GM12878 (cell line): ENCODE measurements around the gene SLF2. TPM values are rescaled to one million over a fixed set of nuclear protein-coding genes. Genes with fewer than 3 reads are reported as not detected.

Experiments
- ATAC-seq: fragments of 200-7000 bp; cut with Tn5 transposase; 3 replicates; pipeline ENCODE4 v1.9.1; 2020; ENCODE audit warnings: mild to moderate bottlenecking, moderate library complexity
- BruUV-seq: library from RNA; stranded (reverse); fragments of 400-500 nt; replicated peaks from 2 replicates; lab custom pipeline; 2021; lab: Mats Ljungman, UMichigan
- CTCF ChIA-PET: fragments of 300-600 bp; sonication (Branson Sonifier 250); formaldehyde crosslinking; extraction: SDS; loops from one replicate; lab custom pipeline; 2021; ENCODE audit warnings: inconsistent platforms; lab: Yijun Ruan, JAX
- POLR2A ChIA-PET: fragments of 350-600 bp; formaldehyde crosslinking; extraction: SDS; loops from one replicate; lab custom pipeline; 2021; ENCODE audit warnings: inconsistent platforms; lab: Charles Lee
- RAD21 ChIA-PET: fragments of 300-600 bp; sonication (Branson Sonifier 250); formaldehyde crosslinking; loops from one replicate; lab custom pipeline; 2023; ENCODE audit warnings: antibody characterized with exemption; ENCODE audit not compliant: unreplicated experiment; lab: Charles Lee
- SMC1A ChIA-PET: fragments of 300-600 bp; sonication (Branson Sonifier 250); formaldehyde crosslinking; loops from one replicate; lab custom pipeline; 2023; ENCODE audit not compliant: unreplicated experiment, uncharacterized antibody; lab: Charles Lee
- DNase-seq: peaks from one replicate; pipeline ENCODE4 v3.0.0-alpha.2; 2011; ENCODE audit warnings: low read depth, low spot score
- FAIRE-seq: peaks from 3 replicates; lab custom pipeline; 2011; peaks lifted over from hg19 to GRCh38; lab: Jason Lieb, UNC
- H2AFZ ChIP-seq: 2 replicates; pipeline ENCODE4 v1.6.0; 2011; ENCODE audit warnings: low read depth, low read length, control low read depth; ENCODE audit not compliant: control insufficient read depth
- H3K27ac ChIP-seq: 2 replicates; pipeline ENCODE4 v1.5.1; 2011; ENCODE audit warnings: control low read depth; ENCODE audit not compliant: control insufficient read depth, insufficient read depth
- H3K27me3 ChIP-seq, 2 experiments: replicated peaks in 1 of 2; 2 replicates each; pipeline versions ENCODE4 v1.6.0 to v1.6.1; 2011; ENCODE audit warnings: low read length in 1 of 2; ENCODE audit not compliant: control insufficient read depth in 2 of 2, insufficient read depth in 2 of 2
- H3K36me3 ChIP-seq, 2 experiments: 2 replicates each; pipeline ENCODE4 v1.5.1; 2011; ENCODE audit warnings: low read length in 1 of 2; ENCODE audit not compliant: control insufficient read depth in 2 of 2, insufficient read depth in 2 of 2
- H3K4me1 ChIP-seq: 2 replicates; pipeline ENCODE4 v1.6.1; 2011; ENCODE audit warnings: mild to moderate bottlenecking, low read length, moderate library complexity, mixed read lengths; ENCODE audit not compliant: control insufficient read depth, insufficient read depth
- H3K4me2 ChIP-seq: 2 replicates; pipeline ENCODE4 v1.6.0; 2011; ENCODE audit warnings: control low read depth; ENCODE audit not compliant: control insufficient read depth, insufficient read depth
- H3K4me3 ChIP-seq: fragments of 200-600 bp; sonication (generic); 2 replicates; pipeline ENCODE4 v1.5.1; 2016
- H3K79me2 ChIP-seq: 2 replicates; pipeline ENCODE4 v1.6.0; 2011; ENCODE audit warnings: low read length; ENCODE audit not compliant: control insufficient read depth, insufficient read depth
- H3K9ac ChIP-seq: 2 replicates; pipeline ENCODE4 v1.8.0; 2011; ENCODE audit warnings: low read length, control low read depth, mixed read lengths; ENCODE audit not compliant: control insufficient read depth, insufficient read depth
- H3K9me3 ChIP-seq: replicated peaks from 3 replicates; pipeline ENCODE4 v1.5.1; 2011; ENCODE audit warnings: mild to moderate bottlenecking, low read length; ENCODE audit not compliant: control insufficient read depth, insufficient read depth
- H4K20me1 ChIP-seq: 2 replicates; pipeline ENCODE4 v1.6.0; 2011; ENCODE audit not compliant: control insufficient read depth, insufficient read depth
- NFIC ChIP-seq: IDR thresholded peaks from 2 replicates; pipeline ENCODE4 v1.6.1; 2012; ENCODE audit warnings: low read depth, mild to moderate bottlenecking, inconsistent platforms, low read length, moderate library complexity
- SIX5 ChIP-seq: IDR thresholded peaks from 2 replicates; pipeline ENCODE4 v1.6.1; 2011; ENCODE audit warnings: mild to moderate bottlenecking, low read depth, low read length, moderate library complexity; ENCODE audit not compliant: severe bottlenecking
- STAT3 ChIP-seq: IDR thresholded peaks from 2 replicates; pipeline ENCODE4 v1.6.1; 2011; ENCODE audit warnings: low read depth, low read length, improper control_type of control experiment
- ZZZ3 ChIP-seq: IDR thresholded peaks from 2 replicates; pipeline ENCODE4 v1.6.1; 2011; ENCODE audit warnings: low read depth; ENCODE audit not compliant: control insufficient read depth, insufficient read length
- in situ Hi-C: fragments of 300-500 bp; cut with MboI; formaldehyde crosslinking; loops from 9 replicates; pipeline ENCODE4 v1.14.3; 2018; ENCODE audit warnings: mixed read lengths
- intact Hi-C: fragments of 100-400 bp; cut with micrococcal nuclease; formaldehyde crosslinking; loops from one replicate; pipeline ENCODE4 v1.14.2; 2022; ENCODE audit not compliant: unreplicated experiment
- polyA plus RNA-seq, 11 experiments: library from polyadenylated mRNA; depleted of rRNA in 4 of 11; unstranded in 6 of 11; stranded (reverse) in 5 of 11; fragments of >200 nt; fragmentation: Nextera tagmentation in 4 of 11; fragmentation: Illumina TruSeq in 1 of 11; extraction: Ambion mirVana in 4 of 11; extraction: Trizol in 1 of 11; gene quantifications; 1 replicate in 1 of 11; 2 replicates in 10 of 11; pipeline versions ENCODE4 v1.2.1 to v1.2.3, GENCODE V29; 2011 to 2016; ENCODE audit warnings: inconsistent platforms in 2 of 11, missing spikeins in 2 of 11, low read depth in 1 of 11
- total RNA-seq, 4 experiments: library from RNA; depleted of rRNA in 3 of 4; stranded (reverse); fragments of >200 nt in 3 of 4; fragmentation: Illumina TruSeq in 1 of 4; extraction: Trizol in 1 of 4; gene quantifications; 2 replicates each; pipeline versions ENCODE4 v1.2.1 to v1.2.3, GENCODE V29; 2013 to 2021
- TF ChIP-seq, protein P1 (sequence below): IDR thresholded peaks from 2 replicates; pipeline ENCODE4 v1.6.1; 2012; ENCODE audit warnings: mild to moderate bottlenecking, low read depth, low read length
- TF ChIP-seq, protein P2 (sequence below): IDR thresholded peaks from 2 replicates; pipeline ENCODE4 v1.6.1; 2012; ENCODE audit warnings: low read length, inconsistent platforms

SLF2 gene
- total and polyA plus RNA-seq, 10 of the 15 experiments (the other 5 are each of a cell fraction or from before 2014, with no cell fraction given) = 3.0 to 25.2 (median 17.9) TPM

DNA sequence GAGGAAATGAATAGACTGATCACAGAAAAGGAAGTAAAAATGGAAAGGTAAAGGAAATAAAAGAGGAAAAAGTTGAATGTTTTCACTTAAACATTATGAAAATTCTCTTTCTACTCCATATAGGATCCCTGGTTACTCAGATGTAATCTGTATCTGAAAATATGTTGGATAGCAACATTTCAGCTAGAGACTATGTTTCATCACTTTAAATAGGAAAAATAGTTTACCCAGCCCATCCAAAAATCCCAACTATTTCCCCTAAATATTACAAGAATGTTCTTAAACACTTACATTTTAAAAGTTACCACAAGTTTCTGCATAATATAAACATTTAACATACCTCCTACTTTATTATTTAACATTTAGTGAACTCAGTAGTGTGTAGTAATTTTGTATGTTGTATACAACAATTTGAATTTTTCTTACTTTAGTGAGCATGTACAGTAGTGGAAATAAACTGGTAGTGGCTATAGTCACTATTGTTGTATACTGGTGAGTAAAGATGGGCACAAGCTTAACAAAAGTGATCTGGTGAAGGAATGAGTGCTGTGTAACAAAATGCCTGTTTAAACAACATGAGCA is 27.1 kb downstream of the SLF2 start:
- in situ Hi-C loops (no loop called here), intact Hi-C loops (no loop called here)
- Histone ChIP-seq H3K9ac (no peak overlapping the region), H3K36me3 (peaks cover 0 to 27% of the 10 kb centered on the region in 2 experiments), H3K4me1 (no peaks in the 10 kb centered on the region), H4K20me1 (no peaks in the 10 kb centered on the region), H3K4me2 (no peak overlapping the region), H3K9me3 (no peaks in the 10 kb centered on the region), H3K4me3 (no peak overlapping the region)
- DNase-seq = no peak
- ChIA-PET SMC1A (no interaction called here), CTCF (interaction anchor here (0.6 to 1.1 kb wide), 2 partner anchors 46 to 51 kb away, joined by 3 to 4 read pairs; no protein-coding TSS in a partner anchor)
- BruUV-seq = TSS peak; percentile 47
- no peak for ATAC-seq
- no peak for TF ChIP-seq SIX5
- TF ChIP-seq ZZZ3 = no peak
- TF ChIP-seq NFIC = no peak
- no peak for TF ChIP-seq STAT3
- TF ChIP-seq, protein P1, sequence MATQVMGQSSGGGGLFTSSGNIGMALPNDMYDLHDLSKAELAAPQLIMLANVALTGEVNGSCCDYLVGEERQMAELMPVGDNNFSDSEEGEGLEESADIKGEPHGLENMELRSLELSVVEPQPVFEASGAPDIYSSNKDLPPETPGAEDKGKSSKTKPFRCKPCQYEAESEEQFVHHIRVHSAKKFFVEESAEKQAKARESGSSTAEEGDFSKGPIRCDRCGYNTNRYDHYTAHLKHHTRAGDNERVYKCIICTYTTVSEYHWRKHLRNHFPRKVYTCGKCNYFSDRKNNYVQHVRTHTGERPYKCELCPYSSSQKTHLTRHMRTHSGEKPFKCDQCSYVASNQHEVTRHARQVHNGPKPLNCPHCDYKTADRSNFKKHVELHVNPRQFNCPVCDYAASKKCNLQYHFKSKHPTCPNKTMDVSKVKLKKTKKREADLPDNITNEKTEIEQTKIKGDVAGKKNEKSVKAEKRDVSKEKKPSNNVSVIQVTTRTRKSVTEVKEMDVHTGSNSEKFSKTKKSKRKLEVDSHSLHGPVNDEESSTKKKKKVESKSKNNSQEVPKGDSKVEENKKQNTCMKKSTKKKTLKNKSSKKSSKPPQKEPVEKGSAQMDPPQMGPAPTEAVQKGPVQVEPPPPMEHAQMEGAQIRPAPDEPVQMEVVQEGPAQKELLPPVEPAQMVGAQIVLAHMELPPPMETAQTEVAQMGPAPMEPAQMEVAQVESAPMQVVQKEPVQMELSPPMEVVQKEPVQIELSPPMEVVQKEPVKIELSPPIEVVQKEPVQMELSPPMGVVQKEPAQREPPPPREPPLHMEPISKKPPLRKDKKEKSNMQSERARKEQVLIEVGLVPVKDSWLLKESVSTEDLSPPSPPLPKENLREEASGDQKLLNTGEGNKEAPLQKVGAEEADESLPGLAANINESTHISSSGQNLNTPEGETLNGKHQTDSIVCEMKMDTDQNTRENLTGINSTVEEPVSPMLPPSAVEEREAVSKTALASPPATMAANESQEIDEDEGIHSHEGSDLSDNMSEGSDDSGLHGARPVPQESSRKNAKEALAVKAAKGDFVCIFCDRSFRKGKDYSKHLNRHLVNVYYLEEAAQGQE = no peak
- TF ChIP-seq, protein P2, sequence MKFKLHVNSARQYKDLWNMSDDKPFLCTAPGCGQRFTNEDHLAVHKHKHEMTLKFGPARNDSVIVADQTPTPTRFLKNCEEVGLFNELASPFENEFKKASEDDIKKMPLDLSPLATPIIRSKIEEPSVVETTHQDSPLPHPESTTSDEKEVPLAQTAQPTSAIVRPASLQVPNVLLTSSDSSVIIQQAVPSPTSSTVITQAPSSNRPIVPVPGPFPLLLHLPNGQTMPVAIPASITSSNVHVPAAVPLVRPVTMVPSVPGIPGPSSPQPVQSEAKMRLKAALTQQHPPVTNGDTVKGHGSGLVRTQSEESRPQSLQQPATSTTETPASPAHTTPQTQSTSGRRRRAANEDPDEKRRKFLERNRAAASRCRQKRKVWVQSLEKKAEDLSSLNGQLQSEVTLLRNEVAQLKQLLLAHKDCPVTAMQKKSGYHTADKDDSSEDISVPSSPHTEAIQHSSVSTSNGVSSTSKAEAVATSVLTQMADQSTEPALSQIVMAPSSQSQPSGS = no peak
- TF ChIP-seq, all 136 proteins: peak for 0
- no peaks in the 10 kb centered on the region for H3K27me3 ChIP-seq
- no peaks in the 10 kb centered on the region for H3K79me2 ChIP-seq
- no peak overlapping the region for H3K27ac ChIP-seq
- RAD21 ChIA-PET = no interaction called here
- POLR2A ChIA-PET = no interaction called here
- FAIRE-seq = peak; percentile 7
- no peak overlapping the region for H2AFZ ChIP-seq
